Omental fat pad (tissue), 4 donors: ENCODE measurements around the gene TTC39A. TPM values are rescaled to one million over a fixed set of nuclear protein-coding genes. Genes with fewer than 3 reads are reported as not detected.

ENCODE experiments used
- ATAC-seq: fragments of 150-250 bp; one replicate; pipeline ENCODE4 v1.9.1; 2016; ENCODE audit warnings: mild to moderate bottlenecking, moderate library complexity; ENCODE audit not compliant: low FRiP score
- DNase-seq: peaks from one replicate; pipeline ENCODE4 v3.0.0-alpha.2; 2019; ENCODE audit warnings: low spot score
- total RNA-seq, 4 donors: library from RNA; depleted of rRNA; stranded (reverse); fragments of >200 nt; gene quantifications; one replicate each; pipeline ENCODE4 v1.1.0, GENCODE V29; 2016
- TF ChIP-seq, protein P1 (sequence below), 3 donors: fragments of 450-650 bp; IDR thresholded peaks; one replicate each; pipeline ENCODE4 v1.5.1; 2016 to 2017; ENCODE audit warnings: antibody characterized with exemption in 3 of 3, mild to moderate bottlenecking in 3 of 3, moderate library complexity in 2 of 3

The TTC39A gene
- total RNA-seq, 4 donors from 2014 or later, result 0.56 to 2.4 (median 1.7) TPM

- DNase-seq, result no peak
- TF ChIP-seq, protein P1, sequence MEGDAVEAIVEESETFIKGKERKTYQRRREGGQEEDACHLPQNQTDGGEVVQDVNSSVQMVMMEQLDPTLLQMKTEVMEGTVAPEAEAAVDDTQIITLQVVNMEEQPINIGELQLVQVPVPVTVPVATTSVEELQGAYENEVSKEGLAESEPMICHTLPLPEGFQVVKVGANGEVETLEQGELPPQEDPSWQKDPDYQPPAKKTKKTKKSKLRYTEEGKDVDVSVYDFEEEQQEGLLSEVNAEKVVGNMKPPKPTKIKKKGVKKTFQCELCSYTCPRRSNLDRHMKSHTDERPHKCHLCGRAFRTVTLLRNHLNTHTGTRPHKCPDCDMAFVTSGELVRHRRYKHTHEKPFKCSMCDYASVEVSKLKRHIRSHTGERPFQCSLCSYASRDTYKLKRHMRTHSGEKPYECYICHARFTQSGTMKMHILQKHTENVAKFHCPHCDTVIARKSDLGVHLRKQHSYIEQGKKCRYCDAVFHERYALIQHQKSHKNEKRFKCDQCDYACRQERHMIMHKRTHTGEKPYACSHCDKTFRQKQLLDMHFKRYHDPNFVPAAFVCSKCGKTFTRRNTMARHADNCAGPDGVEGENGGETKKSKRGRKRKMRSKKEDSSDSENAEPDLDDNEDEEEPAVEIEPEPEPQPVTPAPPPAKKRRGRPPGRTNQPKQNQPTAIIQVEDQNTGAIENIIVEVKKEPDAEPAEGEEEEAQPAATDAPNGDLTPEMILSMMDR (IDR thresholded peaks at IDR 0.05), result no peak
- ATAC-seq, result no peak
Observed at GRCh38 chr1:51341876-51342496, 11.6 kb upstream of the TTC39A start.

GRCh38 chr1:51340380-51340779 lies 10.0 kb upstream of the TTC39A start:
- DNase-seq, result no peak
- ATAC-seq, result no peak
- TF ChIP-seq, protein P1 (IDR thresholded peaks at IDR 0.05), result no peak

DNA sequence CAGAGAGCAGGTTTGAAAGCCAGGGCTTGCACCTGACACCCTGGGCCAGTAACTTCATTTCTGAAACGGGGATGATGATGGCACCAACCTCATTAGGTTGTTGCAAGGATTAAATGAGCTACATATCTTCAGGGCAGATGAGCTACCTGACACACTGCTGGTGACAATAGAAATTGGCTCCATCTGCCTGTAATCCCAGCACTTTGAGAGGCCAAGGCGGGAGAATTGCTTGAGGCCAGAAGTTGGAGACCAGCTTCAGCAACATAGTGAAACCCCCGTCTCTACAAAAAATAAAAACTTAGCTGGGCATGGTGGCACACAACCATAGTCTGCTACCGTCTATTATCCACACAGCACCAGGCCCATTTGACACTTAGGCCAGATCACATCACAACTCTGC lies 6.3 kb upstream of the TTC39A start:
- TF ChIP-seq, protein P1 (IDR thresholded peaks at IDR 0.05), result no peak
- DNase-seq (no peak), ATAC-seq (no peak)

DNA sequence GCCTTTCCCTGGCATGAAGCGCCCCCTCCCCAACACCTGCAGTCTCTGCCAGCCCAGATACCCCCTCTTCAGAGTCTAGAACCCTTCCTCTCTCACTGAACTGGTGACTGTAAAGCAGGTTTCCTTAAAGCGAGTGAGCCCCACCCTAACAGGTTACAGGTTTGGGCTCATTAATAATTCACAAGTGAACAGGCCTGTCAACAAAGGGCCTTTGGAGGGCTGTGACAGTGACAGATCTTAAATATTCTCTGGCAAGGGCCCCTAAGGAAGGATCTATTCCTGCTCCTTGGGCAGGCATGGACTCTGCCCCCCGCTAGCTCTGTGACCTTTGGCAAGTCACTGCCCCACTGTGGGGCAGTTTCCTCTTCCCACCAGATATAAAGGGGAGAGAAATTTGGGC lies 5.6 kb upstream of the TTC39A start:
- TF ChIP-seq, protein P1 (IDR thresholded peaks at IDR 0.05), result no peak
- no peak for ATAC-seq
- no peak for DNase-seq

DNA sequence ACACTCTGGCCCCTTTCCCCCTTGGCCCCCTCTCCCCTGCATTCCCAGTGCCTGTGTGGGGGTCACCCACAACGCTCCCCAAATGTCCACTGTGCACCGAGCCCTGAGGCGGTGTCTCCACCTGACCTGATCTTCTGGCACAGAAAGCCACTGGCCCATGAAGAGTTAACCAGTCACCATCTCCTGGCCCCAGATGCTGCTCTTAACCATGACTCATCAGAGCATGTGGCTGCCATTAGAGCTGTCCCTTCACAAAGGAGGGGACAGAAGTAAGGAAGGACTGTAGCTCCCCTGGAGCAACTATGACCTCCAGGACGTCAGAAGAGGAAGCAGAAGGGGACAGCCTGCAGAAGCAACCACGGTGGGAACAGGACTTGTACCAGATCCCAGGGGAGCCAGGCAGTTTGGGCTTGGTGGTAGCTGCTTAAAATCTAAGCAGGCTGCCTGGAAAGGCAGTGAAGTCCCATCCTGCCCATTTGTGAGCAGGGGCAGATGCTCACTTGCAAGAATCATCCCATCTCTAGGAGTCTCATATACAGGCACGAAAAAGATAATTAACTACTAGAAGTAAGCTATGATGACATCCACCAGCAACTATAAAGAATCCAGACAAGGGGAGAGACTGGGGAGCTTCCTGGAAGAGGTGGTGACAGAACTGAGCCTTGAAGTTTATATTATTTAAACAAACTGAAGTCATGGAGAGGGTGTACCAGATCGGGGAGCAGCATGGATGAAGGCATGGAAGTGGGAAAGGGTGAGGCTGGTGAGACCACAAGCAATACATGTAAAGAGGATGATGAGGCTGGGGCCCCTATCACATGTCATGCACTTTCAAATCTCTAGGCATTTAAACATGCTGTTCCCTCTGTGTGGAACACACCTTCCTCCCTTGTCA lies 1.1 kb upstream of the TTC39A start:
- TF ChIP-seq, protein P1 (IDR thresholded peaks at IDR 0.05), result no peak
- no peak for DNase-seq
- ATAC-seq, result no peak

DNA sequence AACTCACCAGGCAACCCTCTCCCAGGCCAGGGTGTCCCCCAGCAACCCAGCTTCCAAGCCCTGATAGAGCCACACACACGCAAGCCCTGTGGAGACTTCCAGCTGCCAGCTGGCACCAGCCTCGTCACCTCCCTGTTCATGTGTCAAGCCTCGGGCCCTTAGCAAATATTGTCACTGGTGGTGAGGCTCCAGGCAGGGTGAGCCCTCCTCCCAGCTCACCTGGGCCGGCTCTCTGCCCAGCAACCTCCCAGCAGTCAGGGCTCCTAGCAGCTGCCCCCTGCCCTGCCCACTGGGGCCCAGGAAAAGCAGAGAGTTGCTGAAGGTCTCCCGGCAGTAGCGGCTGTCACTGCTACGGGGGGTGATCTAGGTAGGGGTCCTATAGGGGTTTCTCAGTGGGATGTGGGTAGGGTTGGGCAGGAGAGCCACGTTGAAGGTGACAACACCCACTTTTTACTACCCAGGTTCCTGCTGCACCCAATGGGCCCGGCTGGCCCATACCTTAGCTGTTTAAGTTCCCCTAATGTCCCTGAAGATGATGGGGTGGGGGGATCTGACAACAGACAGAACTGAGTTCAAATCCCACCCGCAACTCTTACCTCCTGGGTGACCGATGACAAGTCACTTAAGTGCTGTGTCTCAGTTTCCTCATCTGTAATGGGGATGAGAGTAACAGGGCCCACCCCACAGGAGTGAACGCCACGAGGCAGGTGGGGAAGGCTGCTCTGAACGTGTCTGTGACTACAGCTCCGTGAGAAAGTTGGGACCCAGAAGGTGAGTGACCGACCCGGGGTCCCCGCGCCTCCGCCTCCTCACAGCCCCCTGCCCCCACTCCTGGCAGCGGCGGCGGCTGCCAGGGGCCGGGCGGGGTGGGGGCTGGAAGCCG lies 678 bp downstream of the TTC39A start:
- DNase-seq, result no peak
- TF ChIP-seq, protein P1 (IDR thresholded peaks at IDR 0.05), result no peak
- peak; percentile 13 for ATAC-seq
